ENCODE measurements around the gene SMC1B.

DNA sequence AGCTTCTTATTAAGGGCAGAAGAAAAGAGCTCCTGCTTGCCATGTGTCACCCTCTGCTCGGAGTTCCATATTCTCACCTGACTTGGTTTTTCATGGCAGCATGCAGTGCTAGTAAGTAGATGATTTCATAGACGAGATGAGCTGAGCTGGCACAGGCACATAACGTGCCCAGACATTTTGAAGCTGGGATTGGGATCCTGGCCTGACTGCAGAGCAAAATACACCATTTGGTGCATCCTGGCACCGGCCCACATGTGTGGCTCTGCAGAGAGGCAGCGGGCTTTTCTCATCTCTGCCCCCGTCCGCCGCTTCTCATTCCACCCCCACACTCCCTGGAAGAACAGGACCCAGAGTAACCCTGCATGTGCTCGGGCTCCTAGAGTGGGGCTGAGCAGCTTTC lies 78.9 kb downstream of the SMC1B start:
- TF ChIP-seq, protein P1, sequence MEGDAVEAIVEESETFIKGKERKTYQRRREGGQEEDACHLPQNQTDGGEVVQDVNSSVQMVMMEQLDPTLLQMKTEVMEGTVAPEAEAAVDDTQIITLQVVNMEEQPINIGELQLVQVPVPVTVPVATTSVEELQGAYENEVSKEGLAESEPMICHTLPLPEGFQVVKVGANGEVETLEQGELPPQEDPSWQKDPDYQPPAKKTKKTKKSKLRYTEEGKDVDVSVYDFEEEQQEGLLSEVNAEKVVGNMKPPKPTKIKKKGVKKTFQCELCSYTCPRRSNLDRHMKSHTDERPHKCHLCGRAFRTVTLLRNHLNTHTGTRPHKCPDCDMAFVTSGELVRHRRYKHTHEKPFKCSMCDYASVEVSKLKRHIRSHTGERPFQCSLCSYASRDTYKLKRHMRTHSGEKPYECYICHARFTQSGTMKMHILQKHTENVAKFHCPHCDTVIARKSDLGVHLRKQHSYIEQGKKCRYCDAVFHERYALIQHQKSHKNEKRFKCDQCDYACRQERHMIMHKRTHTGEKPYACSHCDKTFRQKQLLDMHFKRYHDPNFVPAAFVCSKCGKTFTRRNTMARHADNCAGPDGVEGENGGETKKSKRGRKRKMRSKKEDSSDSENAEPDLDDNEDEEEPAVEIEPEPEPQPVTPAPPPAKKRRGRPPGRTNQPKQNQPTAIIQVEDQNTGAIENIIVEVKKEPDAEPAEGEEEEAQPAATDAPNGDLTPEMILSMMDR (IDR thresholded peaks at IDR 0.05 in 8 of 11, conservative IDR thresholded peaks at IDR 0.05 in 3 of 11) = no peak
- TF ChIP-seq POLR2AphosphoS5 (IDR thresholded peaks at IDR 0.05) = no peak

Measured in spleen (tissue), 7 donors.